HG03378 (cell line): ENCODE results near the gene CDCP2.
"Not testable (repeated sequence)": the region's sequence is repeated elsewhere in the genome, so short reads cannot be mapped to it uniquely, and the experiment has no call there.

Source experiments
- ATAC-seq: cut with Tn5 transposase; IDR thresholded peaks from one replicate; pipeline ENCODE4 v1.9.1; 2021; ENCODE audit warnings: mild to moderate bottlenecking, moderate library complexity; ENCODE audit not compliant: unreplicated experiment

The CDCP2 gene

DNA sequence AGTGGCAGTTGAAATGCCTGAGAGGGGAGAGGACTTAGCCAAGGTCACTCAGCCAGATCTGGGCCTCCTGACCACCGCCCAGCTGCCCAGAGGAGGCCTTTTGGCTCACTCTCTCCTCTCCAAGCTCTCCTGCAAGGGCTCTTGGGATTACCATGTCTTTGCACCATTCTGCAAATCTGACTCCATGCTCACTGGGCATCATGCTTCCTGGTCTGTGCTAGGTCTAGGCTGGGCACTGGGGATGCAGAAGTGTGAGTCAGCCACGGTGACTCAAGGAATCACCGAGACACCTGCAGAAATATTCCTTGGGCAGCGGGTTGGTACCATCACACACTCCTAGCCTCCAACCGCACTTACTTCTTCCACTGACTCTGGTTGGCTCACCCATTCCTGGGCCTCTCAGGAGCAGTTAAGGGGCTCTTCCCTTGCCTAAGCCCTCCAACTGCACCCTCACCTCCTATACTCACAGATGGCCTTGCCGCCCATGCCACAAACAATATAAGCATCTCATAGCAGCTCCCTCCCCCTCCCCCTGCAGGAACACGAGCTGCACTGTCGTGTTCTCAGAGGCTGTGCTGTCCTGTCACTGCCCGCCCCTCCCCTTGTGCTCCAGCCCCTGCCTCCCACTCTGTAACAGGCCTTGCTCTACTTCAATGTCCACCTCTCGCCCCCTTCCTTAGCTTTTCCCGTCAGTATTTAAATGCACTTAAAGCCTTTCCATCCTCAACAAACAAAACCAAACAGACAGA, 34.8 kb downstream of the CDCP2 start:
- ATAC-seq = no peak

DNA sequence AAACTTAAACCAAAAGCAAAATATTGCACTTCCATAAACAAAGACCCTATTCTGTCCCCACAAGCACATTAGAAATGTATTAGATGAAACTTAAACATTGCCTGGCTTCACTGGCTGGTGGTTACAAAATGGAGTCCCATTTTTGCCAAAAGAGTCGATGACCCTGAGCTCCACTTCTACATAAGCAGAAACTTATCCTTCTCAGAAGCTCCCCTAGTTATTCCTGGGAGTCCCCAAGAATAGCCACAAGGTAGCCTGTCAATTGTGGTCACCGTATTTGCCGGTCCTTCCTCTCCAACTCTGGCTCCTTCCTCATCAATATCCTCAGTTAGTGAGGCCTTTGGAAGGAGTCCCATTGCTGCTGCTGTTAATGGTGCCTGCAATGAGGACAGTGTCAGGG, 37.3 kb downstream of the CDCP2 start:
- ATAC-seq = no peak

DNA sequence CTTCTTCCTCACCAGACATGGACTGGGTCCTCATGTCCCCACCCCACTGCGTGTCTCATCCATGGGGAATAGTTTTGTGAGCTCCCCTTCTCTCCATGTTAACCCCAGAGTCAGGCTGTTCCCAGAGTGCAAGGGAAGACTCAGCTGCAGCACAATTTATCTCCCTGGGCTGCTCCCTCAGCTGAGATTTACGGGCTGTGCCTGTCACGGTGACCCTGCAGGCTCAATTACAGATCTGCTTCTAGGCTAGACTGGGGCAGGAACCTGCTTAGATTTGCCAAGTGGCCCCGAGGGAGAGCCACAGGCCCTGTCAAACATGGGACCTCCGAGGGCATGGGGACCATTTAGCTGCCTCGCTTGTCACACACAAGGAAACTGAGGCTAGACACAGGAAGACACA, 37.8 kb downstream of the CDCP2 start:
- no peak for ATAC-seq

DNA sequence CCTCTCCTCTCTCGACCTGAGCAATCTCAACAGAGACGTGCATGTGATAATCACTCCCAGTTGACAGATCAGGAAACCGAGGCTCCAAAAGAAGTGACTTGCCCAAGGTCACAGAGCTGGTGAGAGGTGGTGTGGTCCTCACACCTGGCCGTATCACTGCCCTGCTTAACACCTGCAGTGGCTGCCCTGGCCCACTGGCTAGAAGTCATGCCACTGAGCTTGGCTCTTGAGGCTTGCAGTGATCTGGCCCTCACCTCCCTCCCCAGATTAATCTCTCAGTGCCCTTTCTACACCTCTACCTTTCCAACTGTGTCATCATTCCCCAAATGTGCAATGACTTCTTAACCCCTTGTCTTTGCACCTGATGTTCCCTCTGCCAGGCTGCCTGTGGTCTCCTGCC, 38.8 kb downstream of the CDCP2 start:
- ATAC-seq = no peak

DNA sequence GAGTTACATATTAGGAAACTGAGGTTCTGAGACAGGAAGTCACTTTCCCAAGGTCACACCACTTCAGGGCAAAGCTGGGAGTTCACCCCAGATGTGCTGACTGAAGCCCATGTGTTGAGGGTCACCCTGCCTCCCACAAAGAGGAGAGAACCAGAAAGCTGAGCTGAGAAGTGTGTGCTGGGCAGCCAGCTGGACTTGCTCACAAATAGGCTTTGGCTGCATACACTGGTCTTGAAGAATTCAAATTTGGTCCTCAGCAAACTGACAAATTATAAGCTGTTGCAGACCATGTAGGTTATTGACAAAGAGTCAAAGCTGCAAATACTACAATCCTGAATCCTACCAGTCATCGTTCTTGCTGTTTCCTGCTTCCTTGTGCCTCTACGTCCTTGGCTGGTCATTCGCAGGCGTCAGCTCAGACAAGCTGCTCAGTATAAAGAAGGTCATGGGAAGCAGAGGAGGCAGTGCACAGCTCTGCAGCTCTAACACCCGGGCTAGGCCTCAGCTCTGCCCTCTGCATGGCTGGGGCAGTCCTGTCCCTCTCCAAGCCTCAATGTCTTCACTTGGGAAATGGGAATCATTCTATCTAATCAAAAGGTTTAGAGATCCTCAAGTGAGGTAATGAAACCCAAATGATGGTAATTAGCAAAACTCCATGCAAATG, 40.0 kb downstream of the CDCP2 start:
- no peak for ATAC-seq

DNA sequence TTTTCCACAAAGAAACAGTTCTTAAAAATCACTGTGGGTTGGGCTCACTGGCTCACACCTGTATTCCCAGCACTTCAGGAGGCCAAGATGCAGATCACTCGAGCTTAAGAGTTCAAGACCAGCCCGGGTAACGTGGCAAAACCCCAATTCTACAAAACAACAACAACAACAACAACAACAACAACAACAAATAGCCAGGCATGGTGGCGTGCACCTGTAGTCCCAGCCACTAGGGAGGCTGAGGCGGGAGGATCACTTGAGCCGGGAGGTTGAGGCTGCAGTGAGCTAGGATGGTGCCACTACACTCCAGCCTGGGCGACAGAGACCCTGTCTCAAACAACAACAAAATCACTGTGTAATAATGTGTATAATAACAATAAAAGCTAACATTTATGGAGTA, 40.8 kb downstream of the CDCP2 start:
- no peak for ATAC-seq

DNA sequence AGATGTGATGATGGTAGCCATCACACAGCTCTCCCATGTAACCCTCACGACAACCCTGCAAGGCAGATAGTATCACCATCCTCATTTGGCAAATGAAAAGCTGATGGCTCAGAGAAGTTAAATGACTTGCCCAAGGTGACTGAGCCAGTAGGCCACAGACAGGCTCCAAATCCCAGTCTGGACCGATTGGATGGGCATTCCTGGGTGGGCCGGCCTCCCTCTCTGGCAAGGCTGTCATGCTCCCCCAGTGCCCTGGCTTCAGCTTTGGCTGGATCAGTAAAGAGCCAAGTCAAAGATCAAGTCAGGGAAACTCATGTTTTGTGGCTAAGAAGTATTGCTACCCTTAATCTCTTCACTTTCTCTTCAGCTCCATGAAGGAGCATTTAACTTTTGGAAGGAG, 41.2 kb downstream of the CDCP2 start:
- no peak for ATAC-seq

DNA sequence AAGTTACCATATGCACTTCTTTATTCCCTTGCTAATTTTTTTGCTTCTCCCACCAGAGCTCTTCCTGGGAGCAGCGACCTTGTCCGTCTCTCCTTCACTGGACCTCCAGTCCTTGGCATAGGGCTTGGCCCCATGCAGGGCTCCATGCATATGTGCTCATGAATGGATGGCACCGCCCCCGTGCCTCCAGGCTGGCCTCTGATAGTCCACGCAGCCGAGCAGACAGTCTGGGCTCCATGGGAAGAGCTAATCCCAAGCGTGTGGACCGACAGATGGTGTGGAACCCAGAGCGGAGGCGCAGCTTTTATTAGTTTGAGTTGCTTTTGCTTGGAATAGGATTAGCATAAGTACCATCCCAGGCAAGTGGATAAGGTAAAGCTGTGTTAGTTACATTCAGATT, 41.8 kb downstream of the CDCP2 start:
- ATAC-seq = no peak

DNA sequence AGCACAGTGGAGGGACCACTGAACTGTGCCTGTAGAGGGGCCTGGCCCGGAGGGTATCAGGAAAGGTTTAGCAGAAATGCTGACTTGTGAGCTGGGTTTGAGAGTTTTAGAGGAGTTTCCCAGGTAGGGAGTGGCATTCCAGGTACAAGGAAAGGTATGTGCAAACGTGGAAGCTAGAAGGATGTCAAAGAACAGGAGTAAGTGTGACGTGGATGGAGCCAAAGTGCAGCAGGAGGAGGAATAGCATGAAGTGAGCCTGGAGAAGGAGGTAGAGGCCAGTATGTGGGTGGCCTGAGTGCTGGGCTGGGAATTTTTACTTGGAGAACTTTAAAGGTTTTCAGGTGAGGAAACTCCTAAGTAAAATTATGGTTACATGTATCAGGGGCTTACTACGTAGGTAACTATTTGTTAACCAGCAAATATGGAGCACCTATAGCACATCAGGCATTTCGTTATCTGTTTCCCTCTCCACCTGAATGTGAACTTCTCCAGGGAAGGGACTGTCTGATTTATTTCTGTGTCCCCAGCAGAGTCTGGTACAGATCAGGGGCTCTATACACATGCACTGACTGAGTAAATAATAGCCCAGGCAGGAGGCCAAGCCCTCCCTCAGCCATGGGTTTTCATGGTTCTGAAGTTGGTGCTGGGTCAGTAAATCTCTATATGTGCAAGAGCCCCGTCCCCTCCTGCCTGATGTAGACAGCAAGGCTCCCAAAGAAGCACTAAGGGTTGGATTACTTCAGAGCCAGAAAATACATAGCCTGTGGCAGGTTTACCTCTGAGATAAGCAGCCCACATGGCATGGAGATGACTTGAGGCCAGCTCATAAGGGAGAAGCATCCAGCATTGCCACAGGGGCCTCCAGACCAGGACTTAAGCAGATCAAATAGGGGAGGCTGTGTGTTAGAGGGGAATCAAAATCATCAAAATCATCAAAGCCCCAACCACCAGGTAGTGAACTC, 43.4 kb downstream of the CDCP2 start:
- no peak for ATAC-seq

DNA sequence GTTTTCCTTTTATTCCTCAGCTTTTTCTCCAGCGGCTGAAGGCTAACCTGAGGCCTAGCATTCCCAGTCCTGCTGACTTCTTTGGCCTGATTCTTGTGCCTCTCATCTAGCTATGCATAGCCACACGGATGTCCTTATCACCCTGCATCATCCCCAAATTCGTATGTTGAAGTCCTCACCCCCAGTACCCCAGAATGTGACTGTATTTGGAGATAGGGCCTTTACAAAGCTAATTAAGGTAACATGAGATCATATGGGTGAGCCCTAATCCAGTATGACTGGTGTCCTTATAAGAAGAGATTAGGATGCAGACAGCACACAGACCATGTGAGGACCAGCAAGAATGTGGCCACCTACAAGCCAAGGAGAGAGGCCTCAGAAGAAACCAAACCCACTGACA, 44.6 kb downstream of the CDCP2 start:
- ATAC-seq = no peak

DNA sequence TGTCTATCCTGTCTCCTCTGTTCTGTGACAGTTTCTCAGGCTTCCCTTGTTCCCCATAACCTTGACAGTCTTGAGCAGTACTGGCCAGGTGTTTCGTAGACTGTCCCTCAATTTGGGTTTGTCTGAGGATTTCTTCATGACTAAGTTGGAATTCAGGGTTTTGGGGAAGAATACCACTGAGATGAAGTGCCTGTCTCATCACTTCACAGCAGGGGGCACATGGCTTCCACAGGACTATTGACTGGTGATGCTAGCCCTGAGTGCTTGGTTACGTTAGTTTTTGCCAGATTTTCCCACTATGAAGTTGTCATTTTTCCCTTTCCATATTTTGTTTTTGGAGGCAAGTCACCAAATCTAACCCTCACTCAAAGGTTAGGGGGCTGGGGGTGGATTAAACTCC, 45.7 kb downstream of the CDCP2 start:
- no peak for ATAC-seq

DNA sequence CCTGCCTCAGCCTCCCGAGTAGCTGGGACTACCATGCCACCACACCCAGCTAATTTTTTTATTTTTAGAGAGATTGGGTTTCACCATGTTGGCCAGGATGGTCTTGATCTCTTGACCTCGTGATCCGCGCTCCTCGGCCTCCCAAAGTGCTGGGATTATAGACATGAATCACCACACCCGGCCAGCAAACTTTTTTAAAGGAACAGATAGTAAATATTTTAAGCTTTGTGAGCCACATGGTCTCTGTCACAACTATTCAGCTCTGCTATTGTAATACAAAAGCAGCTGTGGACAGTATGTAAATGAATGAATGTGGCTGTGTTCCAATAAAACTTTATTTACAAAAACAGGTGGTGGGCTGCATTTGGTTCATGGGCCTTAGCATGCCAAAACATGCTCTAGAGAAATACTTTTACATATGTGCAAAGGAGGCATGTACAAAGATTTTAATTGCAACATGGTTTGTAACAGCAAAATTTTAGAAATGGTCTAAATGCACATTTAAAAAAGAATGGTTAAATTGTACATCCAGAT, 47.0 kb downstream of the CDCP2 start:
- ATAC-seq = no peak

DNA sequence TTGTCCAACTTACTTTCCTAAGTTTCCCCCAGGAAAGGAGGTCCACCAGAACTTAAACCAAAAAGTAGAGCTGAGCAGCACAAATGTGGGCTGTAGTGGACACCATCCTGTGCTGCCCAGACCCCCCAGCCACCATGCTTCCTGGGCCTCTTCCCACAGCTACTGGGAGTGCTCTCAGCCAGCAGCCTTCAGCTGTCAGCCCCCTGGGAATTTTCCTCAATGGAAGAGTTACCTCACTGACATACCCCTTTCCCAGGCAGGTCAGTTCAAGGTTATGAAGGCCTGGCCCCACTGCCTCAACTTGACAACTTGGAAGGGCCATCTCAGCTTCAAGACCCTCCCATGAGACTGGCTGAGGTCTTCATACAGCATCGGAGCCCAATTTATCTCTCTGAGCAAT, 47.7 kb downstream of the CDCP2 start:
- no peak for ATAC-seq

DNA sequence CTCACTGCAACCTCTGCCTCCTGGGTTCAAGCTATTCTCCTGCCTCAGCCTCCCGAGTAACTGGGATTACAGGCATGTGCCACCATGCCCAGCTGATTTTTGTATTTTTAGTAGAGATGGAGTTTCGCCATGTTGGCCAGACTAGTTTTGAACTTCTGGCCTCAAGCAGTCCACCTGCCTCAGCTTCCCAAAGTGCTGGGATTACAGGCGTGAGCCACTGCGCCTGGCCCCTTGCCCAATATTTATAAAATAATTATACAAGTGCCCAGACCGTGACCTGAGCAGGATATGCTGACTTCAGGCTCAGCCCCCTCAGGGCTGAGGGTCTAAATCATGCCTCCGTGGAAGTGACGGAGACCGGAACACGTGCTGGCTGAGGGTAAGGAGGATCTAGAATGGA, 48.2 kb downstream of the CDCP2 start:
- ATAC-seq = not testable (repeated sequence)

DNA sequence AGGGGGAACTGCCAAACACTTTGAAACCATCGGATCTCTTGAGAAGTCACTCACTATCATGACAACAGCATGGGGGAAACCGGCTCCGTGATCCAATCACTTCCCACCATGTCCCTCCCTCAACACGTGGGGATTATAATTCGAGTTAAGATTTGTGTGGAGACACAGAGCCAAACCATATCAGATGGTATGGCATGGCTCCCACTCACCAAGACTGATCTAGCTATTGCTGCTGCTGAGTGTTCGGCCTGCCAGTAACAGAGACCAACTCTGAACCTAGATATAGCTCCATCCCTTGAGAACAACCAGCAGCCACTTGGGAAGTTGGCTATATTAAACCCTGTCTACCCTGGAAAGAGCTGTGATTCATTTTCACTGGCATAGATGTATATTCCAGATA, 49.4 kb downstream of the CDCP2 start:
- no peak for ATAC-seq

DNA sequence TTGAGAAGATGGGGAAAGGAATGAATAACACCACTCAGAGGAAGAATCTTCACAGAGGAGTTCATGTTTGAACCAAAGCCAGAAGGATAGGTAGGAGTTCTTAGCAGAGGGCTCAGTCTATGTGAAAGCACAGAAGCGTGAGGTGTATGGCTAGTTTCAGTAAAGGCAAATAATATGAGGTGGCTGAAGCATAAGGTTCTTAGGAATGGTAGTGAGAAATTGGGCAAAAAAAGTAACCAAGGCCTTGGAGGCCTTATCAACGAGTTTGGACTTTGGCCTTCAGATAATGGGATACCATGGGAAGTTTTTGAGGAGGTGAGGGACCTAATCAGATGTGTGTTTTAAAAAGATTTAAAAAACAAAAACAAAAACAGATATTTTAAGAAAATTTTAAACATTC, 52.3 kb downstream of the CDCP2 start:
- ATAC-seq = no peak

DNA sequence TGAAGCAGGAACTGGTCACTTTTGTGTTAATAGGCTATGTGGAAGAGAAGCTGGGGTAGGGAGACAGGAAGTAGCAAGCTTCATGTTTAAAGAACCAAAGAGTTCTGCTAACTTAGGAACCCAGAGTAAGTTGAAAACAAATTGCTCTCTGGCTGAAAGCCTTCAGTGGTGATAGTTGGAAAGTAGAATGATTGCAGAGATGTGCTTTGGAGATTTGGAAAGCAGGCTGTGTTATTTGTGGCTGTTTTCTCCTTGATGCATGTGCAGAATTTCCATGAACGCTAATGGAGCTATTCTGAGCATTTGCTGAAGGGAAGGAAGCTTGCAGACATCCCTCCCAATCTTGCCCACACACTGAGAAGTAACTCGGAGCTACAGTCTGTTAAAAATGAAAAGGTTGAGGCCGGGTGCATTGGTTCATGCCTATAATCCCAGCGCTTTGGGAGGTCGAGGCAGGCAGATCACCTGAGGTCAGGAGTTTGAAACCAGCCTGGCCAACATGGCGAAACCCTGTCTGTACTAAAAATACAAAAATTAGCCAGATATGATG, 53.7 kb downstream of the CDCP2 start:
- ATAC-seq = no peak

DNA sequence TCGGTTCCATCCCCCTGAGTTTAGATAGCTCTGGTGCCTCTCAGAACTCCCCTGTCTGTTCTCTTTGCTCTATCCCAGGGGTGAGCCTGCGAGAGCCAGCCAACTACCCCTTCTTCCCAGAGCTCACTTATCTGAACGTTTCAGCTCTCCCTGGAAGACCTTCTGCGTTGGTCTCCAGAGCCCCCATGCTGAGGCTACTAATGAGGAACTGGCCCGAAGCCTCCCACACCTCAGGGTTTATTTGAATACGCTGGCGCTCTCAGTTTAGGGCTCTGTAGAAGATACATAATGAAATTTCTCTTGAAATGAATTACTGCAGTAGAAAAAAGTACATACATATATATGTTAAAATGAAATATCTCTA, 55.9 kb downstream of the CDCP2 start:
- ATAC-seq = no peak

DNA sequence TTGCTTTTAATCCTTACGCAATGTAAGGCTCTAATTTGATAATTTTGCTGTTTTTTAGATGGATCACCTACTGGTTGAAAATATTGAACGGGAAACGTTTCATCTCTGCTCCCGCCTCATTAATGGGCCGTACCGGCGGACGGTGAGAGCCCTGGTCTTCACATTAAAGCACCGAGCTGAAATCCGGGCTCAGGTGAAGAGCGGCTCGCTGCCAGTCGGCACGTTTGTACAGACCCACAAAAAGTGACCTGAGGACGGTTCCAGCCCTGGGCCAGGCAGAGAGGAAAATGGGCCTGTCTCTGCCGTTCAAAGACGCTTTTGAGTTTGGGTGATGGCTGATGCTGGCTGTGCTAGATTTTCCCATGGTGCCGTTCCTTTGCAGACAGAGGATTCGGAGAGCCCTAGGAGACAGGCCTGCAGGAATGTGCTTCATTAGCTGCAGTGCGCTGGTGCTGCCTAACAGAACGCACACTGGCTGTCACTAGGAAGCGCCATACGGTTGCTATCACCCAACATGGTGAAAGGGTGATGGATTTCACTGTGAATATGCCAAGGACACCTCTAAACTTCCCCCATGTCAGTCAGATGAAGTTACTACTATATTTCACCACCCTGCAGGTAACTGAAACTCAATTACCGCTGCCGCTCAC, 56.4 kb downstream of the CDCP2 start:
- ATAC-seq = no peak

DNA sequence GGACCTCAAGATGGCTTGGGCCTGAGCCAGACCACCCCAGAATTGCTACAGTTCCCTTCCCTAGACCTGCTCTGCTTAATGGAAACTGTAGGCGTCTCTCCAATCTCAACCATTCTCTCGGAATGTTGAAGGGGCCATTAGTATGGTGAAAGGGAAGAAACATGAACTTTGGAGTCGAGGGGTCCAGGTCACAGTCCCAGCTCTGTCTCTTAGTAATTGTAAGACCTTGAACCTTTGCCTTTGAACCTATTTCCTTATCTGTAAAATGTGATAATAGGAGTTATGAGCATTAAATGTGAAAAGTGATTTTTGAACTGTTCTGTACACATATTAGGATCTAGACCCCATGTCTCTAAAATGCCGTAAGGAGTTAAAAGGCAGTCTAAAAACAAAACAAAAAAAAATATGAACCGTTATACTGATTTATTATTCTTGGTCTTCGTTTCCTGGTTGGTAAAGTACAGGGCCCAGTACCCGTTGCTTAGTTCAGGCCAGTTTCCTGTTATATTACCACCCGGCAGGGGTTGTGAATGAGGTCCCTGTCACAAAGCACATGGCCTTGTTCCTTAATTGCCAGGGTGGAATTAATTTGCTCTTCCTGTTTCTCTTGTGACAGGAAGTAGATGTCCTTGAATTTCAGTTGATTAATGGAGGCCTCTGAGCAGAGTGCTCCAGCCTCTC, 57.1 kb downstream of the CDCP2 start:
- no peak for ATAC-seq
